Epithelial cell of esophagus (primary cell): ENCODE measurements around the gene NFAM1.

Experiments
- DNase-seq: peaks from one replicate; pipeline ENCODE4 v3.0.0; 2010; ENCODE audit warnings: low read depth
- H3K4me3 ChIP-seq: 2 replicates; pipeline ENCODE4 v1.5.1; 2011; ENCODE audit warnings: mild to moderate bottlenecking, low read length, control low read depth
- CTCF ChIP-seq: IDR thresholded peaks from 2 replicates; pipeline ENCODE4 v1.5.1; 2011; ENCODE audit warnings: low read depth, mild to moderate bottlenecking, low read length, control low read depth, inconsistent platforms; ENCODE audit not compliant: insufficient read depth; ENCODE audit errors: missing control alignments

The NFAM1 gene

GRCh38 chr22:42383851-42384417, 48.3 kb downstream of the NFAM1 start:
- DNase-seq: no peak
- H3K4me3 ChIP-seq: no peak overlapping the region
- no peak for TF ChIP-seq CTCF

- TF ChIP-seq CTCF: no peak
- H3K4me3 ChIP-seq: no peak overlapping the region
- DNase-seq: no peak
These were observed 48.9 kb downstream of the NFAM1 start for GRCh38 chr22:42383287-42383686.

GRCh38 chr22:42380769-42381551, 51.2 kb downstream of the NFAM1 start:
- H3K4me3 ChIP-seq: no peak overlapping the region

GRCh38 chr22:42379966-42380537, 52.2 kb downstream of the NFAM1 start:
- DNase-seq: no peak
- no peak for TF ChIP-seq CTCF
- H3K4me3 ChIP-seq: no peak overlapping the region

More at GRCh38 chr22:42380769-42381551, 51.2 kb downstream of the NFAM1 start:
- DNase-seq: no peak
- no peak for TF ChIP-seq CTCF

- TF ChIP-seq CTCF: no peak
- no peak for DNase-seq
These were observed 55.3 kb downstream of the NFAM1 start for GRCh38 chr22:42376711-42377554.

GRCh38 chr22:42375982-42376381, 56.2 kb downstream of the NFAM1 start:
- no peak for DNase-seq
- no peak overlapping the region for H3K4me3 ChIP-seq
- no peak for TF ChIP-seq CTCF

More at GRCh38 chr22:42376711-42377554, 55.3 kb downstream of the NFAM1 start:
- no peak overlapping the region for H3K4me3 ChIP-seq
